Nephron progenitor cell (in vitro differentiated cells): Measurements from ENCODE around the gene KCNIP1.

Experiments used
- DNase-seq: peaks from one replicate; pipeline ENCODE4 v3.0.0; 2021
- H3K27ac Mint-ChIP-seq: 2 replicates; pipeline ENCODE4 v1.8.0; 2021; ENCODE audit warnings: mild to moderate bottlenecking, moderate library complexity, mixed read lengths
- H3K27me3 Mint-ChIP-seq: 2 replicates; pipeline ENCODE4 v1.8.0; 2021; ENCODE audit warnings: mild to moderate bottlenecking, low read depth, mixed read lengths; ENCODE audit not compliant: poor library complexity
- H3K36me3 Mint-ChIP-seq: 2 replicates; pipeline ENCODE4 v1.8.0; 2021; ENCODE audit warnings: low read depth, mixed read lengths
- H3K4me1 Mint-ChIP-seq: 2 replicates; pipeline ENCODE4 v1.8.0; 2021; ENCODE audit warnings: mixed read lengths
- H3K4me3 Mint-ChIP-seq: 2 replicates; pipeline ENCODE4 v1.8.0; 2021; ENCODE audit warnings: mild to moderate bottlenecking, moderate library complexity, mixed read lengths
- H3K9me3 Mint-ChIP-seq: 2 replicates; pipeline ENCODE4 v1.8.0; 2021; ENCODE audit warnings: mild to moderate bottlenecking, moderate library complexity, mixed read lengths
- CTCF ChIP-seq: fragments of 200-600 bp; sonication (generic); IDR thresholded peaks from 2 replicates; pipeline ENCODE4 v1.5.0; 2021; ENCODE audit warnings: antibody characterized with exemption

KCNIP1 gene

GRCh38 chr5:170746961-170747340, 243.1 kb downstream of the KCNIP1 start:
- TF ChIP-seq CTCF = no peak
- no peaks in the 10 kb centered on the region for H3K9me3 Mint-ChIP-seq
- H3K27me3 Mint-ChIP-seq = peaks cover 29% of the 10 kb centered on the region
- DNase-seq = no peak
- no peaks in the 10 kb centered on the region for H3K36me3 Mint-ChIP-seq
- H3K27ac Mint-ChIP-seq = no peak overlapping the region
- H3K4me1 Mint-ChIP-seq = peaks cover 23% of the 10 kb centered on the region
- no peak overlapping the region for H3K4me3 Mint-ChIP-seq

GRCh38 chr5:170747357-170747756, 243.5 kb downstream of the KCNIP1 start:
- DNase-seq = no peak
- Mint-ChIP-seq H3K27ac (no peak overlapping the region), H3K36me3 (no peaks in the 10 kb centered on the region), H3K9me3 (no peaks in the 10 kb centered on the region), H3K27me3 (peaks cover 25% of the 10 kb centered on the region), H3K4me3 (no peak overlapping the region), H3K4me1 (peaks cover 23% of the 10 kb centered on the region)
- TF ChIP-seq CTCF = no peak

GRCh38 chr5:170747851-170748250, 244.0 kb downstream of the KCNIP1 start:
- Mint-ChIP-seq H3K36me3 (no peaks in the 10 kb centered on the region), H3K27ac (no peak overlapping the region), H3K9me3 (no peaks in the 10 kb centered on the region), H3K4me3 (no peak overlapping the region), H3K27me3 (peaks cover 23% of the 10 kb centered on the region), H3K4me1 (peaks cover 23% of the 10 kb centered on the region)
- peak; percentile 55 for DNase-seq
- peak; percentile 57 for TF ChIP-seq CTCF

GRCh38 chr5:170748951-170749471, 245.2 kb downstream of the KCNIP1 start:
- Mint-ChIP-seq H3K27ac (no peak overlapping the region), H3K4me3 (no peak overlapping the region), H3K9me3 (no peaks in the 10 kb centered on the region), H3K4me1 (peaks cover 23% of the 10 kb centered on the region), H3K36me3 (no peaks in the 10 kb centered on the region), H3K27me3 (peaks cover 14% of the 10 kb centered on the region)
- TF ChIP-seq CTCF = no peak
- no peak for DNase-seq

GRCh38 chr5:170749911-170750431, 246.2 kb downstream of the KCNIP1 start:
- peaks cover 23% of the 10 kb centered on the region for H3K4me1 Mint-ChIP-seq

More at GRCh38 chr5:170749911-170750431, 246.2 kb downstream of the KCNIP1 start:
- Mint-ChIP-seq H3K4me3 (no peak overlapping the region), H3K9me3 (no peaks in the 10 kb centered on the region), H3K27me3 (peaks cover 9% of the 10 kb centered on the region), H3K27ac (no peak overlapping the region), H3K36me3 (no peaks in the 10 kb centered on the region)
- no peak for TF ChIP-seq CTCF
- DNase-seq = no peak
